B cell (primary cell): ENCODE results near the gene PTPN5.

Experiments
- CTCF ChIP-seq: fragments of 200-600 bp; IDR thresholded peaks from one replicate; pipeline ENCODE4 v1.8.0; 2022; ENCODE audit warnings: antibody characterized with exemption, mild to moderate bottlenecking
- EZH2 ChIP-seq: IDR thresholded peaks from 2 replicates; pipeline ENCODE4 v1.6.1; 2012; ENCODE audit warnings: borderline replicate concordance, low read depth, mild to moderate bottlenecking, moderate library complexity, low read length; ENCODE audit not compliant: insufficient read depth, poor library complexity, severe bottlenecking

GRCh38 chr11:18774801-18775200, 16.8 kb downstream of the PTPN5 start:
- TF ChIP-seq CTCF (no peak), EZH2 (no peak)
